CD4-positive, alpha-beta T cell treated with Interferon gamma for 1 hour (primary cell): ENCODE data around the gene GBA2.

Experiments used
- DNase-seq: peaks from one replicate; pipeline ENCODE4 v3.0.0-alpha.2; 2020

GBA2 gene

GRCh38 chr9:35690614-35691333 lies 58.3 kb downstream of the GBA2 start:
- no peak for DNase-seq

- DNase-seq = no peak
Observed at GRCh38 chr9:35690294-35690613, 58.8 kb downstream of the GBA2 start.

- no peak for DNase-seq
Observed at GRCh38 chr9:35689542-35690293, 59.3 kb downstream of the GBA2 start, which contains the start of gene TPM2. Gene TPM2 (minus strand): TSS chr9:35689925. CDS start chr9:35689817, 108 bp downstream.

GRCh38 chr9:35688558-35689541 lies 60.2 kb downstream of the GBA2 start:
- DNase-seq = no peak

GRCh38 chr9:35687972-35688557 lies 61.0 kb downstream of the GBA2 start:
- DNase-seq = no peak

GRCh38 chr9:35687306-35687705 lies 61.7 kb downstream of the GBA2 start:
- DNase-seq = no peak
